ENCODE results near the gene SMG6. TPM values are rescaled to one million over a fixed set of nuclear protein-coding genes. Genes with fewer than 3 reads are reported as not detected.
A peak's percentile ranks its signal among the peaks of the same experiment; 100 is the strongest.

The SMG6 gene
- total RNA-seq, 1 experiment from 2014 or later = 28.6 TPM

GRCh38 chr17:2048805-2049204, 254.8 kb downstream of the SMG6 start:
- peaks cover 36% of the 10 kb centered on the region for H3K27me3 ChIP-seq (ENCODE audit: insufficient read depth, low read length)
- WGBS (ENCODE audit: extremely low coverage, insufficient read length, low lambda C conversion rate) = no CpG with 5 or more reads among the region's 9 CpGs

More at GRCh38 chr17:2048805-2049204, 254.8 kb downstream of the SMG6 start:
- Histone ChIP-seq H3K23me2 (ENCODE audit: insufficient read length, low read depth, low read length, poor library complexity, severe bottlenecking) (no peaks in the 10 kb centered on the region), H3K4me1 (ENCODE audit: insufficient read depth, low read length) (no peaks in the 10 kb centered on the region), H3K79me1 (ENCODE audit: insufficient read depth, low read depth, low read length, poor library complexity, severe bottlenecking) (no peaks in the 10 kb centered on the region), H2AK5ac (ENCODE audit: insufficient read length, low read length) (no peak overlapping the region), H2BK120ac (ENCODE audit: low read depth, low read length, poor library complexity, severe bottlenecking) (no peak overlapping the region), H3K27ac (ENCODE audit: insufficient read length, low read depth, low read length) (no peak overlapping the region), H2BK12ac (ENCODE audit: insufficient read length, low read depth, low read length) (no peak overlapping the region), H3K4ac (ENCODE audit: low read depth, low read length) (no peak overlapping the region), H3K9ac (ENCODE audit: extremely low read depth, insufficient read length, low read length) (no peak overlapping the region), H3K14ac (ENCODE audit: insufficient read depth, low read length) (no peak overlapping the region), H2BK20ac (ENCODE audit: low read depth, low read length, poor library complexity, severe bottlenecking) (no peak overlapping the region), H3T11ph (ENCODE audit: low read length) (no peak overlapping the region), H4K91ac (ENCODE audit: insufficient read length, low read depth, low read length) (no peak overlapping the region), H2AFZ (ENCODE audit: low read length) (no peak overlapping the region), H4K8ac (replicated peaks; ENCODE audit: insufficient read length, low read depth, low read length) (no peak overlapping the region), H3K23ac (ENCODE audit: insufficient read length, low read depth, low read length) (no peak overlapping the region), H4K5ac (ENCODE audit: insufficient read length, low read depth, low read length) (no peak overlapping the region), H4K20me1 (ENCODE audit: control insufficient read depth, insufficient read depth, insufficient read length) (no peaks in the 10 kb centered on the region), H2BK5ac (ENCODE audit: insufficient read length, low read length) (no peak overlapping the region), H3K18ac (ENCODE audit: insufficient read length, low read depth, low read length) (no peak overlapping the region), H3K79me2 (ENCODE audit: insufficient read depth, low read length) (no peaks in the 10 kb centered on the region), H2BK15ac (ENCODE audit: low read depth, low read length) (no peak overlapping the region), H3K9me3 (ENCODE audit: control insufficient read depth, low read depth, low read length) (no peaks in the 10 kb centered on the region), H3K4me2 (ENCODE audit: insufficient read depth, insufficient read length, low read length) (no peak overlapping the region), H3K56ac (ENCODE audit: insufficient read length, low read depth, low read length) (no peak overlapping the region)
- H3K27me3 Mint-ChIP-seq (ENCODE audit: low read depth) = peaks cover 61% of the 10 kb centered on the region
- H3K27ac Mint-ChIP-seq = no peak overlapping the region
- peaks cover 7 to 9% of the 10 kb centered on the region in 2 experiments; a peak in 3 of 4 replicates for H3K4me1 Mint-ChIP-seq
- H3K4me3 Mint-ChIP-seq = peak overlapping the region; percentile 53 to 71; a peak in 2 of 5 replicates
- no peaks in the 10 kb centered on the region for H3K9me3 Mint-ChIP-seq
- peaks cover 0 to 7% (median 4%) of the 10 kb centered on the region in 3 experiments; a peak in 6 of 7 replicates for H3K36me3 Mint-ChIP-seq (ENCODE audit: insufficient read depth in 1 of 3, low read depth in 3 of 3)
- TF ChIP-seq, protein P1, sequence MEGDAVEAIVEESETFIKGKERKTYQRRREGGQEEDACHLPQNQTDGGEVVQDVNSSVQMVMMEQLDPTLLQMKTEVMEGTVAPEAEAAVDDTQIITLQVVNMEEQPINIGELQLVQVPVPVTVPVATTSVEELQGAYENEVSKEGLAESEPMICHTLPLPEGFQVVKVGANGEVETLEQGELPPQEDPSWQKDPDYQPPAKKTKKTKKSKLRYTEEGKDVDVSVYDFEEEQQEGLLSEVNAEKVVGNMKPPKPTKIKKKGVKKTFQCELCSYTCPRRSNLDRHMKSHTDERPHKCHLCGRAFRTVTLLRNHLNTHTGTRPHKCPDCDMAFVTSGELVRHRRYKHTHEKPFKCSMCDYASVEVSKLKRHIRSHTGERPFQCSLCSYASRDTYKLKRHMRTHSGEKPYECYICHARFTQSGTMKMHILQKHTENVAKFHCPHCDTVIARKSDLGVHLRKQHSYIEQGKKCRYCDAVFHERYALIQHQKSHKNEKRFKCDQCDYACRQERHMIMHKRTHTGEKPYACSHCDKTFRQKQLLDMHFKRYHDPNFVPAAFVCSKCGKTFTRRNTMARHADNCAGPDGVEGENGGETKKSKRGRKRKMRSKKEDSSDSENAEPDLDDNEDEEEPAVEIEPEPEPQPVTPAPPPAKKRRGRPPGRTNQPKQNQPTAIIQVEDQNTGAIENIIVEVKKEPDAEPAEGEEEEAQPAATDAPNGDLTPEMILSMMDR (conservative IDR thresholded peaks at IDR 0.05) = no peak
- DNase-seq = no peak
